ENCODE results near the gene GSS. TPM values are rescaled to one million over a fixed set of nuclear protein-coding genes. Genes with fewer than 3 reads are reported as not detected.

GSS gene
- total RNA-seq, 1 experiment from 2014 or later: 83.6 TPM

DNA sequence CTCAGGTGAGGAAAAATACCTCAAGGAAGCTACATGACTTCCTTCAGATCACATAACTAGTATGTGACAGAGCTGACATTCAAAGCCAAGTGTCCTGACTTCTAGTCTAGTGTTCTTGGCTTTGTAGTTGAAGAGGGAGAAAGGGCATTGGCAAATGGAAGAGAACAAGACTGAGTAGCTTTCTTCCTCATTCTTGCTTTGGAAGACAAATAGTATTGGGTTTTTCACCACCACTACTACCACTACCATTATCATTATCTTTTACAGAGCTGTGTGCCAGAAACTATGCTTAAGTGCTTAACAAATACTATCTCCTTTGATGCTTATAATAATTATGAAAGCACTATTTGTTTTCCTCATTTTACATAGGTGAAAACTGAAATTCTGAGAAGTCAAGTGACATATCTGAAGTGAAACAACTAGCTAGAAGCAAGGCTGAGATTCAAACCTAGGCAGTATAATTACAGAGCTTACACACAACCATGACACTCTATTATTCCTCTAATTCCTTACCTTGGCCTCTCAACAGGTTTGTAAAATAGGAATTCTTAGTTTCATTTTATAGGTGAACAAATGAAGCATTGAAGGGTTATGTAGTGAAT is 72.4 kb downstream of the GSS start:
- ChIA-PET CTCF (no interaction called here), POLR2A (no interaction called here), RAD21 (ENCODE audit: low non-redundant PET in 1 of 2, low total read pairs in 2 of 2, uncharacterized antibody in 2 of 2, unreplicated experiment in 2 of 2) (no interaction called here)
- ATAC-seq (no peak), DNase-seq (ENCODE audit: low read depth, low spot score) (no peak)
- Histone ChIP-seq H3K4me2 (ENCODE audit: low read length) (no peak overlapping the region), H3K9ac (ENCODE audit: low read length) (no peak overlapping the region), H3K4me3 (replicated peaks in 1 of 2; ENCODE audit: low read depth in 1 of 2, low read length in 2 of 2) (no peak overlapping the region), H3K79me2 (ENCODE audit: insufficient read depth, low read length) (no peaks in the 10 kb centered on the region), H3K36me3 (ENCODE audit: control insufficient read depth in 1 of 2, insufficient read depth in 2 of 2, low read length in 2 of 2) (peaks cover 0 to 7% of the 10 kb centered on the region in 2 experiments; a peak in 1 of 4 replicates), H2AFZ (ENCODE audit: low read depth, low read length, poor library complexity, severe bottlenecking) (no peak overlapping the region), H3K4me1 (ENCODE audit: control insufficient read depth in 1 of 2, insufficient read depth in 2 of 2, low read length in 2 of 2) (peaks cover 0 to 3% of the 10 kb centered on the region in 2 experiments; a peak in 2 of 4 replicates), H3K27me3 (ENCODE audit: insufficient read depth, low read length) (no peaks in the 10 kb centered on the region), H3K27ac (ENCODE audit: low read depth, low read length) (no peak overlapping the region), H3K9me2 (ENCODE audit: insufficient read depth) (no peaks in the 10 kb centered on the region), H3K9me3 (ENCODE audit: control insufficient read depth in 1 of 2, insufficient read depth in 1 of 2, low read depth in 1 of 2, low read length in 2 of 2) (no peaks in the 10 kb centered on the region), H4K20me1 (ENCODE audit: insufficient read depth) (no peaks in the 10 kb centered on the region)
- no TSS peak for BruUV-seq (replicated peaks)
- intact Hi-C loops (cut with micrococcal nuclease): no loop called here
- no peak for TF ChIP-seq POLR2A (IDR thresholded peaks at IDR 0.05; ENCODE audit: borderline replicate concordance, extremely low read depth, insufficient read depth, insufficient read length)
- TF ChIP-seq CEBPB (IDR thresholded peaks at IDR 0.05; ENCODE audit: low read depth): no peak
- no peak for TF ChIP-seq ZFX (IDR thresholded peaks at IDR 0.05)
- no peak for TF ChIP-seq SP1 (IDR thresholded peaks at IDR 0.05; ENCODE audit: low read depth)
- no peak for TF ChIP-seq ATF3 (IDR thresholded peaks at IDR 0.05)
- no peak for TF ChIP-seq SRF (IDR thresholded peaks at IDR 0.05; ENCODE audit: low read depth)
- no peak for TF ChIP-seq FOSL1 (IDR thresholded peaks at IDR 0.05; ENCODE audit: low read depth)
- TF ChIP-seq JUND (IDR thresholded peaks at IDR 0.05): no peak
- no peak for TF ChIP-seq YY1 (IDR thresholded peaks at IDR 0.05; ENCODE audit: extremely low read depth, insufficient replicate concordance, low read depth, low read length)
- no peak for TF ChIP-seq EZH2 (IDR thresholded peaks at IDR 0.05)
- no peak for TF ChIP-seq TCF7L2 (IDR thresholded peaks at IDR 0.05; ENCODE audit: borderline replicate concordance, extremely low read depth, insufficient read depth, insufficient read length)
- TF ChIP-seq SIN3A (IDR thresholded peaks at IDR 0.05; ENCODE audit: low read depth): no peak
- TF ChIP-seq RAD21 (IDR thresholded peaks at IDR 0.05; ENCODE audit: low read depth): no peak
- TF ChIP-seq EZH2phosphoT487 (IDR thresholded peaks at IDR 0.05; ENCODE audit: borderline replicate concordance): no peak

All from HCT116 (cell line).